NCI-H2171 treated with DMSO at 0.1 percent for 48 hours (cell line): ENCODE measurements around the gene MSX1.

Source experiments
- DNase-seq: peaks from one replicate; lab custom pipeline; 2025; lab: John Stamatoyannopoulos, UW

MSX1 gene

GRCh38 chr4:4913147-4913561 lies 53.7 kb downstream of the MSX1 start:
- no peak for DNase-seq
